Vagina (tissue), 2 donors: ENCODE results near the gene GRIN3A. TPM values are rescaled to one million over a fixed set of nuclear protein-coding genes. Genes with fewer than 3 reads are reported as not detected.
"Not testable (repeated sequence)": the region's sequence is repeated elsewhere in the genome, so short reads cannot be mapped to it uniquely, and the experiment has no call there.

Experiments
- DNase-seq, 2 donors: peaks; one replicate each; pipeline ENCODE4 v3.0.0-alpha.2; 2017; ENCODE audit errors: extremely low spot score in 2 of 2
- H3K27ac ChIP-seq: fragments of 200-600 bp; sonication (generic); one replicate; pipeline ENCODE4 v1.5.1; 2019
- H3K27me3 ChIP-seq: fragments of 200-600 bp; sonication (generic); one replicate; pipeline ENCODE4 v1.5.1; 2019
- H3K36me3 ChIP-seq, 2 donors: fragments of 200-600 bp; sonication (generic); one replicate each; pipeline ENCODE4 v1.5.1; 2017 to 2019
- H3K4me1 ChIP-seq: fragments of 200-600 bp; sonication (generic); one replicate; pipeline ENCODE4 v1.5.1; 2019
- H3K4me3 ChIP-seq, 2 donors: fragments of 200-600 bp; sonication (generic); 1 replicate in 1 of 2; 2 replicates in 1 of 2; pipeline ENCODE4 v1.5.1; 2016 to 2019
- H3K9me3 ChIP-seq: fragments of 200-600 bp; sonication (generic); one replicate; pipeline ENCODE4 v1.5.1; 2019
- CTCF ChIP-seq, 3 experiments: fragments of 450-650 bp in 2 of 3; fragments of 200-600 bp in 1 of 3; sonication (generic) in 1 of 3; IDR thresholded peaks; one replicate each; pipeline ENCODE4 v1.5.1; 2017 to 2019; ENCODE audit warnings: antibody characterized with exemption in 3 of 3, mild to moderate bottlenecking in 2 of 3, moderate library complexity in 2 of 3
- POLR2A ChIP-seq, 2 donors: fragments of 450-650 bp; IDR thresholded peaks; one replicate each; pipeline ENCODE4 v1.6.1; 2017; ENCODE audit warnings: antibody characterized with exemption in 2 of 2, mild to moderate bottlenecking in 2 of 2, moderate library complexity in 2 of 2
- POLR2AphosphoS5 ChIP-seq, 2 donors: sonication (generic); formaldehyde crosslinking; IDR thresholded peaks; one replicate each; pipeline ENCODE4 v1.9.0; 2017; ENCODE audit warnings: antibody characterized with exemption in 2 of 2, mild to moderate bottlenecking in 2 of 2, low read depth in 1 of 2; ENCODE audit not compliant: insufficient read depth in 1 of 2
- intact Hi-C: fragments of 100-400 bp; cut with DNase I; formaldehyde crosslinking; loops from one replicate; pipeline ENCODE4 v1.15.1; 2023
- total RNA-seq: library from RNA; depleted of rRNA; stranded (reverse); fragments of >200 nt; gene quantifications from one replicate; pipeline ENCODE4 v1.2.3, GENCODE V29; 2016

Gene GRIN3A
- total RNA-seq, 1 donor from 2014 or later, result 1.5 TPM

- Histone ChIP-seq H3K9me3 (no peaks in the 10 kb centered on the region), H3K4me3 (no peak overlapping the region), H3K36me3 (no peaks in the 10 kb centered on the region), H3K27me3 (no peaks in the 10 kb centered on the region), H3K27ac (no peak overlapping the region), H3K4me1 (peaks cover 13% of the 10 kb centered on the region)
- DNase-seq, result no peak
- intact Hi-C loops, result no loop called here
- no peak for TF ChIP-seq POLR2AphosphoS5 (IDR thresholded peaks at IDR 0.05; ENCODE audit: insufficient read depth in 1 of 2, low read depth in 1 of 2)
- TF ChIP-seq CTCF (IDR thresholded peaks at IDR 0.05), result no peak
- no peak for TF ChIP-seq POLR2A (IDR thresholded peaks at IDR 0.05)
Measured at GRCh38 chr9:101736717-101737116, 1.7 kb downstream of the GRIN3A start.

- H3K36me3 ChIP-seq, result no peaks in the 10 kb centered on the region
- no peak overlapping the region for H3K4me3 ChIP-seq
- no peaks in the 10 kb centered on the region for H3K27me3 ChIP-seq
- no peak overlapping the region for H3K27ac ChIP-seq
- TF ChIP-seq POLR2A (IDR thresholded peaks at IDR 0.05) (no peak), POLR2AphosphoS5 (IDR thresholded peaks at IDR 0.05; ENCODE audit: insufficient read depth in 1 of 2, low read depth in 1 of 2) (no peak), CTCF (IDR thresholded peaks at IDR 0.05) (no peak)
- intact Hi-C loops, result no loop called here
- no peaks in the 10 kb centered on the region for H3K4me1 ChIP-seq
- no peaks in the 10 kb centered on the region for H3K9me3 ChIP-seq
- no peak for DNase-seq
Measured at GRCh38 chr9:101731429-101731828, 7.0 kb downstream of the GRIN3A start.

- TF ChIP-seq CTCF (IDR thresholded peaks at IDR 0.05) (peak in 1 of 3 experiments; percentile 20), POLR2AphosphoS5 (IDR thresholded peaks at IDR 0.05; ENCODE audit: insufficient read depth in 1 of 2, low read depth in 1 of 2) (no peak)
- H3K36me3 ChIP-seq, result no peaks in the 10 kb centered on the region
Measured at GRCh38 chr9:101727612-101728524, 10.6 kb downstream of the GRIN3A start.

GRCh38 chr9:101724271-101724670 is 14.2 kb downstream of the GRIN3A start:
- H3K36me3 ChIP-seq, H3K27ac ChIP-seq, H3K4me1 ChIP-seq, H3K27me3 ChIP-seq, intact Hi-C loops, H3K9me3 ChIP-seq, H3K4me3 ChIP-seq, DNase-seq: not testable (repeated sequence)

More at GRCh38 chr9:101727612-101728524, 10.6 kb downstream of the GRIN3A start:
- no peaks in the 10 kb centered on the region for H3K9me3 ChIP-seq
- no peak for DNase-seq
- H3K27me3 ChIP-seq, result no peaks in the 10 kb centered on the region
- intact Hi-C loops, result no loop called here
- H3K27ac ChIP-seq, result no peak overlapping the region
- H3K4me1 ChIP-seq, result no peaks in the 10 kb centered on the region
- no peak overlapping the region for H3K4me3 ChIP-seq

- Histone ChIP-seq H3K4me1 (no peaks in the 10 kb centered on the region), H3K4me3 (no peak overlapping the region), H3K27ac (no peak overlapping the region), H3K9me3 (no peaks in the 10 kb centered on the region), H3K36me3 (no peaks in the 10 kb centered on the region), H3K27me3 (no peaks in the 10 kb centered on the region)
- DNase-seq, result no peak
- intact Hi-C loops, result no loop called here
- no peak for TF ChIP-seq POLR2AphosphoS5 (IDR thresholded peaks at IDR 0.05; ENCODE audit: insufficient read depth in 1 of 2, low read depth in 1 of 2)
- no peak for TF ChIP-seq CTCF (IDR thresholded peaks at IDR 0.05)
- no peak for TF ChIP-seq POLR2A (IDR thresholded peaks at IDR 0.05)
Measured at GRCh38 chr9:101718192-101718591, 20.3 kb downstream of the GRIN3A start.
